Hypothalamus (tissue), 51 donors: ENCODE data around the gene ZSWIM6.

Source experiments
- DNase-seq, 51 donors: peaks; one replicate each; lab custom pipeline; 2025; lab: John Stamatoyannopoulos, UW

ZSWIM6 gene

DNA sequence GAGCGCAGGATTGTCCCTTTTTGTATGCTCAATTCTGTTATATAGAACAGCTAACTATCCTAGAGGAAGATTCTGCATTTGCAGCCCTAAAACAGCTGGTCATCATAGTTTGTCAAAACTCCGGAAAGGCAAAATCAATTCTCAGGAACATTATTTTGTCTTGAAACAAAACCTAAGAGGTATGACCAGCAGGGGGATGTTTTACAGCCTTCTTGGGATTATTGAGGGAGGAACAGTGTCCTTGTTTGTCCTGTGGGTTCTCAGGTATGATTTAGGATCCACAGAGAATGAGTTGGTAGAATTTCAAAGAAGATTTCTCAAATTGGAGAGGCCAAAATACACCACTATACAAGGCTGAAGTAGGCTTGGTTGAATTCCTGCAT, 136.4 kb downstream of the ZSWIM6 start:
- DNase-seq, result no peak

DNA sequence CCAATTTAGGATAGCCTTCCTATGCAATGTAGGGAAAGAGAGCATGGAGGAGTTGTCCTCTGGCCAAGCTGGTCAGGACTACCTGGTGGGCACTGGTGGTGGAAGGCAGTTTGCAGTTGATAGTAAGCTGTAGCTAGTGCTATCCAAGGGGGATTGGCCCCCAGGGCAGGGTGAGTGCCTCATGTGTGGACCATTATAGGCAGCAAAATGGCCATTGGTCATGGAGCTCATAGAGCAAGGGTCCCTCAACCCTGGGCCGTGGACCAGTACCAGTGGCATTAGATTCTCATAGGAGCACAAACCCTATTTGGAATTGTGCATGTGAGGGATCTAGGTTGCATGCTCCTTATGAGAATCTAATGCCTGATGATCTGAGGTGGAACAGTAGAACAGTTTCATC, 139.3 kb downstream of the ZSWIM6 start:
- no peak for DNase-seq

- DNase-seq, result no peak
These were observed 140.3 kb downstream of the ZSWIM6 start for GRCh38 chr5:61472172-61472958.

GRCh38 chr5:61474746-61475145, 142.7 kb downstream of the ZSWIM6 start:
- no peak for DNase-seq

DNA sequence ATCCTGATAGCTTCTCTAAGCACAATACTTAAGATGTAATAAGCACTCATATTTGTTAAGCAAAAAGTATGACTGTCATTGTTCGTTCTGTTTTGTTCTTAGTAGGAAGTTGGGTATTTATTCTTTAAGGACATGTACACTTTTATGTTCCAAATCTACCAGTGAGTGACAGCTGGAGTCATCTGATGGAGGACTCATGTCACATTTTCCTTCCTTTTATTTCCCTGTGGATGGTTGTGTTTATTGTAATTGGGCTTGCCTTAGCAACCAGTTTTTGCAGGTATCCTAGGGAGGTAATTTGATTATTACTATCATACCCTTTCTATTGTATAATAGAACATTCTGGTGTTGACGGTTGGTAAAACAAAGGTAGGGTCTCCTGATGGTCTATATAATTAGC, 145.7 kb downstream of the ZSWIM6 start:
- no peak for DNase-seq

- no peak for DNase-seq
These were observed 148.0 kb downstream of the ZSWIM6 start for GRCh38 chr5:61479850-61480614.

DNA sequence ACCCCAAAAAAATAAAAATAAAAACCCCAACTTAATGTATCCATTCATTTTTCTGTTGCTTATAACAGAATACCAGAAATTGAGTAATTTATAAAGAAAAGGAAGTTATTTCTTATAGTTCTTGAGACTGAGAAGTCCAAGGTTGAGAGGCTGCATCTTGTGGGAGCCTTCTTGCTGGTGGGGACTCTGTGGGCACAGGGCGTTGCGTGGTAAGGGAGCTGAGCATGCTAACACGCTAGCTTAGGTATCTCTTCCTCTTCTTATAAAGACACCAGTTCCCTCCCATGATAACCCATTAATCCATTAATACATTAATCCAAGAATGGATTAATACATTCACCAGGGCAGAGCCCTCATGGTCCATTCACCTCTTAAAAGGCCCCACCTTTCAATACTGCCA, 150.9 kb downstream of the ZSWIM6 start:
- DNase-seq, result no peak

DNA sequence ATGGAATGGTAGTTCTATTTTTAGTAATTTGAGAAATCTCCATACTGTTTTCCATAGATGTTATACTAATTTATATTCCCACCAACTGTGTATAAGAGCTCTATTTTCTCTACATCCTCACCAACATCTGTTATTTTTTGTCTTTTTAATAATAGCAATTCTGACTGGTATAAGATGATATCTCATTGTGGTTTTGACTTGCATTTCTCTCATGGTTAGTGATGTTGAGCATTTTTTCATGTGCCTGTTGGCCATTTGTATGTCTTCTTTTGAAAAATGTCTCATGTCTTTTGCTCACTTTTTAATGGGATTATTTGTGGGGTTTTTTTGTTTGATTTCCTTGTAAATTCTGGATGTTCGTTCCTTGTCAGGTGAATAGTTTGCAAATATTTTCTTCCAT, 154.4 kb downstream of the ZSWIM6 start:
- DNase-seq, result no peak

DNA sequence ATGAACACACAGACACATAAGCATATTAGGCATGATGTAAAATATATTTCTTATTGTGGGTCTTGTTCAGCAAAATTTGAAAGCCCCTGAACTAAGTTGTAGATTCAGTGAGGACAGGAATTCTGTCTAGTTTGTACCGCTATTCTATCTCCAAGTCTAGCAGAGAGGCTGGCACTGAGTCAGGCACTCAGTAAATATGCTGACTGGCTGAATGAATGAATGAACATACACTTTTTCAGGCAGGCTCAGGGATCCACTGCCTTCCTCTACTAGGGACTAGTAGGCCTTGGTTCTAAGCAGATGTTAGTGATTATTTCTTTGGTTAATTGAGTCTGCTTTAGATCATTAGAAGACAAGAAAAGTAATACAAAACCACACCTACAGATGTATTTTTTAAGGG, 157.5 kb downstream of the ZSWIM6 start:
- DNase-seq, result no peak

DNA sequence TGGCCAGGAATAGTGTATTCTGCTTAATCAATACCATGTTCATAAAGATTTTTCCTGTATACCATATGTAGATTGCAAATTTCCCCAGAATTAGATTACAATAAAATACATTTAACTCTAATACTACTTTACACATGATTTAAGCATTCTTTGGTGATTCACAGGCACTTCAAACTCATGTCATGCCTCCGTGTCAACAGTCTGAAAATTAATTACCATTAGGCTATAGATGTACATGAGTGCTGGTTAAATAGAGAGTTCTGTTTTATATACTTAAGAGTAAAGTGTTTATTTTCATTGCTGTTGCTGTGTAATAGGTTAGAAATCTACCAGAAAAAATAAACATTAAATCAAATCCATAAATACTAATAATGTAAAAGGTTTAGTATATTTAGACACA, 159.8 kb downstream of the ZSWIM6 start:
- DNase-seq, result no peak

GRCh38 chr5:61493973-61494372, 161.9 kb downstream of the ZSWIM6 start:
- no peak for DNase-seq

DNA sequence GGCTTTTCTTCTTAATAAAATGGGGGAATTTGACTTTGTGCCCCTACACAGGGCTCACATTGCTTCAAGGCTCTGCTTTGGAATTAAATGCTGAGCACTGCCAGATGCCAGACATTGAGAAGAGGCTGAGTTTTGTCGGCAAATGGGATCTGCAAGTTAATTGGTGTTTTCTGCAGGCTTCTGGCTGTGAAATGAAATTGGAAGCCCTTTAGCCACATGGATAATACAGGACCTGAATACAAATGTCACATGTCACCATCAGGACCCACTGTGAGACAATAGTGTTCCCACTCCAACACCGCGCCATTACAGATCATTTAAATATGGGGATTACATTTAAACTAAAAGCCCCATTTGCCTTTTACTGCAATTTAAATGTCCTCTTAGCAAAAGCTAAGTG, 164.4 kb downstream of the ZSWIM6 start:
- DNase-seq, result peak in 17 of 51 donors; percentile 1 to 61 (median 16)

DNA sequence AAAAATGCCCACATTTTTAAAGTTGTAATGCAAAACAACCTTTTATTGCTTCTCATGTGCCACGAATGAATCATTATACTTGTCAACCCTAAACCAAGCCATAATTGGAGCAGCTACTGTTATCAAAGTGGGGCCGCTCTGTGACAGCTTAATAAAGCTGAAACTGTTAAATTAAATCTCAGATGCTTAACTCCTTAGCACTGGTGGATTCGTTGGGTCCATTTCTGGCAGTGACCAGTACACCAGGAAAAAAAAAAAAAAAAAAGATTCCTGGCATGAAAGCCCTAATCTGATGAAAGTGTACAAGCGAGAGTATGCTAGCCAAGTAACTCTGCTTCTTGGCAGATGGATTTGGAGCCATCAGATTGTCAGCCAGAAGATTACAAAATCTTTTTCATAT, 164.8 kb downstream of the ZSWIM6 start:
- DNase-seq, result no peak

GRCh38 chr5:61498121-61498520, 166.1 kb downstream of the ZSWIM6 start:
- DNase-seq, result peak in 3 of 51 donors; percentile 3 to 46 (median 9)

GRCh38 chr5:61501971-61502370, 169.9 kb downstream of the ZSWIM6 start:
- DNase-seq, result no peak

DNA sequence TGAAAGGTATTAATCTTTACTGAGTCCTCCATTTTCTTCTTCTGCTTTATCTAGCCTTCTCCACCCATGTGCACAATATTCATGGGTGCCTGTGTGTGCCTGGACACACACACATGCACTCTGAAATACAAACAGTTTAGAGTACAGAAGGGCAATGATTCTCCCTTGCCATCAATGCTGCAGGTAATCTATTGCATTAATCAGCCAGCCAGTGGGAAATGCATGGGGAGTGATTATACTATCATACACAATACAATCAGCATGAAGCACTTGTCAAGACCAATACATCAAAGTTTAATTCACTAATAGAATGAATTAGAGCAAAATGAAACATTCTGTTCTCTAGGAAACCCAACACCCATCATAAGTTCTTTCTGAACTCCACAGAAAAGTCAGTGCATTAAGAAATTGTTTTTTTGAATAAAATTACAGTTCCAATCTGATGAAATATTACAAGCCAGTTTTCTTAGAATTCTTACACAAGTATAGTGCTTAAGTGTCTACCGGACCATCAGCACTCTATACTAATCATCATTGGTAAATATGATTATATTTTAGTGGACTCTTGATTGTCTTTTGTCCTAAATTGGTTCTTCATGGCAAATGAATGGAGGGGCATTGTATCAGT, 172.2 kb downstream of the ZSWIM6 start:
- no peak for DNase-seq

DNA sequence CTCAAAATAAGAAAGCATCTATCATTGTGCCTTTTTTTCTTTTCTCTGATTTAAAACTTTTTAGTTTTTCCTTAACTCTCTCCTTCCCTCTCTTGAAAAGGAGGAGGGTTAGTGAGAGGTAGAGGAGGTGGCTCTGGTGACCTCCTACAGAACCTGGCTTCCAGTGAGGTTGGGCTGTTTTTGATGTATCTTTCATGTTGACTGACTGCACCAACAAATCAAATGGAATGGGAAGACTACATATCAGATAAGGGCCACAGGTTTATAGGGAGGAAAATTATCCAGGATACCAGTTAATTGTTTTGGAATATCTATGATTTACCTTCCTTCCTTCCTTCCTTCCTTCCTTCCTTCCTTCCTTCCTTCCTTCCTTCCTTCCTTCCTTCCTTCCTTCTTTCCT, 173.2 kb downstream of the ZSWIM6 start:
- no peak for DNase-seq

DNA sequence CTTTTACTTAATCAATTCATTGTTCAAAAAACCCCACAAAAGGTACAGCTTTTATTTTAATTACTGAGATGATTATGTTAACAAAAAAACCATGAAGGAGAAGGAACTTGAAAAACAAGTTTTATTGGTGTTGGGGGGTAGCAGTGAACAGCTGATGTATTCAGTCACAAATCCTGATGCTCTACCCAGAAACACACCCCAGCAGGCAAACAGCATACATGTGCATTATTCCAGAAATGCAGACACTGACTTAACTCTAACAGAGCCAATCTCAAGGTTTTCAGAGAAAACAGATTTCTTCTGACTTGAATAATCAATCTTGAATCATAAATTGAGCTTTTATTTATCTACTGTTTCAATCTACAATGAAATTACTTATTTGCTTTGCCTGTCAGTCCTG, 175.2 kb downstream of the ZSWIM6 start:
- no peak for DNase-seq

GRCh38 chr5:61516946-61517345, 184.9 kb downstream of the ZSWIM6 start:
- no peak for DNase-seq

DNA sequence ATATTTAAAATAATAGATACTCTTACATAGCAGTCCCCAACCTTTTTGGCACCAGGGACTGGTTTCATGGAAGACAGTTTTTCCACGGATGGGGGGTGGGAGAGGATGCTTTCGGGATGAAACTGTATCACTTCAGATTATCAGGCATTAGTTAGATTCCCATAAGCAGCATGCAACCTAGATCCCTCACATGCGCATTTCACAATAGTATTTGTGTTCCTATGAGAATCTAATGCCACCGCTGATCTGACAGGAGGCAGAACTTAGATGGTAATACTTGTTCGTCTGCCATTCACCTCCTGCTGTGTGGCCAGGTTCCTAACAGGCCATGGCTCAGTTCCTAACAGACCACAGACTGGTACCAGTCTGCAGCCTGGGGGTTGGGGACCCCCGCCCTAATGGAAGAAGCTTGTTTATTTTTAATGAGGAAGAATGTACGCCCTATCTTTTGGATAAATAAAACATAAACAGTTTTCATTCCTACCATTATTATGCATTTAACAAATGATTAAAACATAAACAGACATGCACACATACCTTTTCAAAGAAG, 187.7 kb downstream of the ZSWIM6 start:
- no peak for DNase-seq

DNA sequence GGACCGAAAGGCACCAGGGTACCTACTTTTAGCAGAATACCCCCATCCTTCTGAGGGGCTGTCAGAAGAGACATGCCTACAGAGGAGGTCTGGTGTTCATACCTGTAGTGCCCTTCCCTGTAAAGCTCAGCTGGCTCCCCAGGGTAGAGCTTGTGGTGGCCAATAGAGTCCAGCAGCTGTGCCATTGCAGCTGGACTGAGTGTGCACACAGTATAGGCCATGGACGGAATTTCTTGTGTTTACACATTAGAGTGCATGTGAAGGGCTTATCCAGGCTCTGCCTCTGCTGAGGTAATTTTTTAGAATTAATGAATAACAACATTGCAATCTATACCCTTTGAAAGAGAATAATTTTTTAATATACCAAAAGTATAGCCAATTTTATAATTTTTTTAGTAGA, 191.0 kb downstream of the ZSWIM6 start:
- DNase-seq, result no peak

- DNase-seq, result no peak
These were observed 191.9 kb downstream of the ZSWIM6 start for GRCh38 chr5:61523997-61524396.
